Measurements from ENCODE around the gene SENP7.

The SENP7 gene

GRCh38 chr3:101533603-101533968 is 20.6 kb upstream of the SENP7 start:
- no peak overlapping the region for H2AFZ ChIP-seq (ENCODE audit: low read length)
- no peak overlapping the region for H3K4me3 ChIP-seq (ENCODE audit: low read depth, low read length, poor library complexity, severe bottlenecking)
- H3K79me2 ChIP-seq (ENCODE audit: insufficient read depth, low read length), result no peaks in the 10 kb centered on the region
- H3F3A ChIP-seq (ENCODE audit: insufficient read depth, low read length), result no peaks in the 10 kb centered on the region
- no peak overlapping the region for H3K4me2 ChIP-seq (ENCODE audit: low read length)
- H3K27me3 ChIP-seq (ENCODE audit: insufficient read depth, low read length), result no peaks in the 10 kb centered on the region; the same call in 1 of the 2 replicates
- H3K9ac ChIP-seq (ENCODE audit: low read length), result no peak overlapping the region
- no peak overlapping the region for H3K27ac ChIP-seq (ENCODE audit: low read depth, low read length, poor library complexity, severe bottlenecking)
- H3K4me1 ChIP-seq (ENCODE audit: insufficient read depth, low read length, severe bottlenecking), result no peaks in the 10 kb centered on the region
- peaks cover 11% of the 10 kb centered on the region for H3K9me3 ChIP-seq (ENCODE audit: low read length)
- H4K20me1 ChIP-seq (ENCODE audit: insufficient read depth, low read length), result no peaks in the 10 kb centered on the region
- no peak for TF ChIP-seq EZH2 (IDR thresholded peaks at IDR 0.05; ENCODE audit: borderline replicate concordance, low read length)
- no peak for TF ChIP-seq CTCF (IDR thresholded peaks at IDR 0.05; ENCODE audit: low read length)
- no peaks in the 10 kb centered on the region for H3K36me3 ChIP-seq (ENCODE audit: insufficient read depth, low read length)
- H3K9me2 ChIP-seq (ENCODE audit: low read depth, low read length), result no peaks in the 10 kb centered on the region

GRCh38 chr3:101532783-101533602 is 20.0 kb upstream of the SENP7 start:
- Histone ChIP-seq H3K27me3 (ENCODE audit: insufficient read depth, low read length) (no peaks in the 10 kb centered on the region; the same call in 1 of the 2 replicates), H3K9me2 (ENCODE audit: low read depth, low read length) (no peaks in the 10 kb centered on the region), H3K4me2 (ENCODE audit: low read length) (no peak overlapping the region), H4K20me1 (ENCODE audit: insufficient read depth, low read length) (no peaks in the 10 kb centered on the region), H3K36me3 (ENCODE audit: insufficient read depth, low read length) (no peaks in the 10 kb centered on the region), H3K4me3 (ENCODE audit: low read depth, low read length, poor library complexity, severe bottlenecking) (no peak overlapping the region), H3K9me3 (ENCODE audit: low read length) (peaks cover 11% of the 10 kb centered on the region), H3K4me1 (ENCODE audit: insufficient read depth, low read length, severe bottlenecking) (no peaks in the 10 kb centered on the region), H3K27ac (ENCODE audit: low read depth, low read length, poor library complexity, severe bottlenecking) (no peak overlapping the region), H3K79me2 (ENCODE audit: insufficient read depth, low read length) (no peaks in the 10 kb centered on the region), H2AFZ (ENCODE audit: low read length) (no peak overlapping the region), H3K9ac (ENCODE audit: low read length) (no peak overlapping the region), H3F3A (ENCODE audit: insufficient read depth, low read length) (no peaks in the 10 kb centered on the region)
- TF ChIP-seq CTCF (IDR thresholded peaks at IDR 0.05; ENCODE audit: low read length), result no peak
- no peak for TF ChIP-seq EZH2 (IDR thresholded peaks at IDR 0.05; ENCODE audit: borderline replicate concordance, low read length)

DNA sequence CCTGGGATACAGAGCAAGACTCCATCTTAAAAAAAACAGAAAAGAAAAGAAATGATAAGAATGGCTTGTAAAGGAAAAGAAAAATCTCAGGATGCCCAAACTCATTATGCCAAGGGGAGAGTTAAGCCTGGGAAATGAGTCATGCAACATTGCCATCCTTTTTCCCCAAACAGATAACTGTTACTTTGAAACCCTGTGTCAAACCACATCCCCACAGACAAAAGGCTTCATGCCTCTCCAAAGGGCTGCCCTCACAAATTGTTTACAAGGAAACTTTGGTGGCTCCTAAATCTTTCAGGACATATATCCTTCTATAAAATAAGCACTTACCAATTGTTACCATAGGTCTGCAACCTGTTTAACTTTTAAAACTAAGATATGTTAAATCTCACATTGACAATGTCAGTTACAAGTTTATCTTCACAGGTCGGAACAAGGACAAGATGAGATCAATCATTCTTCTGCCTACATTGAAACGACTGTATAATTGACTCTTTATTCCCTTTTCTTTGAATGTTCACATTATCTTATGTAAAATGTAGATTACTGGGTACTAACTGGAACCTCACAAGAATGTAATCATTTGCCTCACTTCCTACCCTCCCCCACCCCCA is 18.6 kb upstream of the SENP7 start:
- no peak overlapping the region for H3K4me2 ChIP-seq (ENCODE audit: low read length)

More for the DNA sequence above, 18.6 kb upstream of the SENP7 start:
- Histone ChIP-seq H3K4me3 (ENCODE audit: low read depth, low read length, poor library complexity, severe bottlenecking) (no peak overlapping the region), H2AFZ (ENCODE audit: low read length) (no peak overlapping the region), H3K4me1 (ENCODE audit: insufficient read depth, low read length, severe bottlenecking) (no peaks in the 10 kb centered on the region), H3K27me3 (ENCODE audit: insufficient read depth, low read length) (no peaks in the 10 kb centered on the region; the same call in 1 of the 2 replicates), H3K27ac (ENCODE audit: low read depth, low read length, poor library complexity, severe bottlenecking) (no peak overlapping the region), H3K9me3 (ENCODE audit: low read length) (peaks cover 11% of the 10 kb centered on the region), H3K79me2 (ENCODE audit: insufficient read depth, low read length) (no peaks in the 10 kb centered on the region), H4K20me1 (ENCODE audit: insufficient read depth, low read length) (no peaks in the 10 kb centered on the region), H3F3A (ENCODE audit: insufficient read depth, low read length) (no peaks in the 10 kb centered on the region), H3K9ac (ENCODE audit: low read length) (no peak overlapping the region), H3K9me2 (ENCODE audit: low read depth, low read length) (no peaks in the 10 kb centered on the region), H3K36me3 (ENCODE audit: insufficient read depth, low read length) (no peaks in the 10 kb centered on the region)
- TF ChIP-seq EZH2 (IDR thresholded peaks at IDR 0.05; ENCODE audit: borderline replicate concordance, low read length) (no peak), CTCF (IDR thresholded peaks at IDR 0.05; ENCODE audit: low read length) (no peak)
